Liver (tissue), 3 donors: Measurements from ENCODE around the gene STC2.

ENCODE experiments used
- EGR1 ChIP-seq, 2 donors: IDR thresholded peaks; 2 replicates each; pipeline ENCODE4 v1.6.1; 2016 to 2018; ENCODE audit warnings: antibody characterized with exemption in 2 of 2, low read depth in 2 of 2
- FOXA1 ChIP-seq: IDR thresholded peaks from 2 replicates; pipeline ENCODE4 v1.6.1; 2016; ENCODE audit warnings: antibody characterized with exemption
- GABPA ChIP-seq, 2 donors: IDR thresholded peaks in 1 of 2; conservative IDR thresholded peaks in 1 of 2; 2 replicates each; pipeline ENCODE4 v1.6.1; 2016; ENCODE audit warnings: antibody characterized with exemption in 2 of 2, mild to moderate bottlenecking in 1 of 2, moderate library complexity in 1 of 2
- HNF4G ChIP-seq: IDR thresholded peaks from 2 replicates; pipeline ENCODE4 v1.6.1; 2016; ENCODE audit warnings: antibody characterized with exemption
- JUND ChIP-seq, 2 donors: IDR thresholded peaks; 2 replicates each; pipeline ENCODE4 v1.6.1; 2016; ENCODE audit warnings: antibody characterized with exemption in 2 of 2
- RXRA ChIP-seq, 2 donors: IDR thresholded peaks; 2 replicates each; pipeline ENCODE4 v1.6.1; 2017 to 2018; ENCODE audit warnings: antibody characterized with exemption in 2 of 2, mild to moderate bottlenecking in 1 of 2
- SP1 ChIP-seq: IDR thresholded peaks from 2 replicates; pipeline ENCODE4 v1.6.1; 2018; ENCODE audit warnings: antibody characterized with exemption, mild to moderate bottlenecking
- TAF1 ChIP-seq: conservative IDR thresholded peaks from 2 replicates; pipeline ENCODE4 v1.6.1; 2016; ENCODE audit warnings: antibody characterized with exemption, mild to moderate bottlenecking
- YY1 ChIP-seq: IDR thresholded peaks from 2 replicates; pipeline ENCODE4 v1.6.1; 2016; ENCODE audit warnings: antibody characterized with exemption, mild to moderate bottlenecking
- TF ChIP-seq, protein P1 (sequence below): fragments of 150-350 bp; IDR thresholded peaks from 2 replicates; pipeline ENCODE4 v1.5.1; 2017; ENCODE audit warnings: improper control_type of control experiment, low read depth, low read length; ENCODE audit not compliant: missing input control
- TF ChIP-seq, protein P2 (sequence below): IDR thresholded peaks from 2 replicates; pipeline ENCODE4 v1.6.1; 2016; ENCODE audit warnings: antibody characterized with exemption, mild to moderate bottlenecking
- TF ChIP-seq, protein P3 (sequence below): IDR thresholded peaks from 2 replicates; pipeline ENCODE4 v1.6.1; 2016; ENCODE audit warnings: antibody characterized with exemption
- donor health status: healthy.
- donor health status: healthy.

DNA sequence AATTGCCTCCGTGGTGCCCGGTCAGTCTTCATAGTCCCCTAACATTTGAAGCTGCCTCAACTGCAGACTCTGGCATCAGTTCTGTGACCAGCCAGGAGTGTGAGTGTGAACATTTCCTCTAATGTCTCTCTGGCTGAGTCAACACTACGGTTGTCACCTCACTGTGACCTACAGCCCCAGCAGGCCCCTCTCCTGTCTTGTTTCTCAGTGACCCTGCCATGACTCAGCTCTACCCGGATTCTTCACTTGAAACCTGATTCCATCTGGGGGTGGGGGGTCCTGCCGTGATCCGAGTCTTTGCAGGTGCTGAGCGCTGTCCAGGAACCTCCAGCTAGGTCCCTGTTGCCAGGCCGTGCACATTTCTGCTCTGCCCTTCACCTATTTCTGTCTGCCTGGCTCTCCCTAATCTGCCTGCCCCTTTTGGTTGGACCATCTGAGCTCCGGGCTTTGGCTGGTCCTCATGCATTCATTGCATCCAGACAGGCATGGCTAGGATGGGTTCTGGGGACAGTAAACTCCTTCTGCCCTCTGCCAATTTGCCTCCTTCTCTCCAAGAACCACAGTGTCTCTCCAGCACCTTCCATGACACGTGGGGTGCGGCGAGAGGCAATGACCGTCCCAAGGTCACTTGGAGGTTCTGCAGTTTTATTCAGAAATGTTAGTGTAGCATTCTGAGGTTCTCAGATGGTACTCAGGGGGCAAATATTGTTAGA is 24.2 kb downstream of the STC2 start:
- TF ChIP-seq, protein P1, sequence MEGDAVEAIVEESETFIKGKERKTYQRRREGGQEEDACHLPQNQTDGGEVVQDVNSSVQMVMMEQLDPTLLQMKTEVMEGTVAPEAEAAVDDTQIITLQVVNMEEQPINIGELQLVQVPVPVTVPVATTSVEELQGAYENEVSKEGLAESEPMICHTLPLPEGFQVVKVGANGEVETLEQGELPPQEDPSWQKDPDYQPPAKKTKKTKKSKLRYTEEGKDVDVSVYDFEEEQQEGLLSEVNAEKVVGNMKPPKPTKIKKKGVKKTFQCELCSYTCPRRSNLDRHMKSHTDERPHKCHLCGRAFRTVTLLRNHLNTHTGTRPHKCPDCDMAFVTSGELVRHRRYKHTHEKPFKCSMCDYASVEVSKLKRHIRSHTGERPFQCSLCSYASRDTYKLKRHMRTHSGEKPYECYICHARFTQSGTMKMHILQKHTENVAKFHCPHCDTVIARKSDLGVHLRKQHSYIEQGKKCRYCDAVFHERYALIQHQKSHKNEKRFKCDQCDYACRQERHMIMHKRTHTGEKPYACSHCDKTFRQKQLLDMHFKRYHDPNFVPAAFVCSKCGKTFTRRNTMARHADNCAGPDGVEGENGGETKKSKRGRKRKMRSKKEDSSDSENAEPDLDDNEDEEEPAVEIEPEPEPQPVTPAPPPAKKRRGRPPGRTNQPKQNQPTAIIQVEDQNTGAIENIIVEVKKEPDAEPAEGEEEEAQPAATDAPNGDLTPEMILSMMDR = no peak
- TF ChIP-seq HNF4G = no peak
- no peak for TF ChIP-seq GABPA (IDR thresholded peaks at IDR 0.05 in 1 of 2, conservative IDR thresholded peaks at IDR 0.05 in 1 of 2)
- TF ChIP-seq, protein P2, sequence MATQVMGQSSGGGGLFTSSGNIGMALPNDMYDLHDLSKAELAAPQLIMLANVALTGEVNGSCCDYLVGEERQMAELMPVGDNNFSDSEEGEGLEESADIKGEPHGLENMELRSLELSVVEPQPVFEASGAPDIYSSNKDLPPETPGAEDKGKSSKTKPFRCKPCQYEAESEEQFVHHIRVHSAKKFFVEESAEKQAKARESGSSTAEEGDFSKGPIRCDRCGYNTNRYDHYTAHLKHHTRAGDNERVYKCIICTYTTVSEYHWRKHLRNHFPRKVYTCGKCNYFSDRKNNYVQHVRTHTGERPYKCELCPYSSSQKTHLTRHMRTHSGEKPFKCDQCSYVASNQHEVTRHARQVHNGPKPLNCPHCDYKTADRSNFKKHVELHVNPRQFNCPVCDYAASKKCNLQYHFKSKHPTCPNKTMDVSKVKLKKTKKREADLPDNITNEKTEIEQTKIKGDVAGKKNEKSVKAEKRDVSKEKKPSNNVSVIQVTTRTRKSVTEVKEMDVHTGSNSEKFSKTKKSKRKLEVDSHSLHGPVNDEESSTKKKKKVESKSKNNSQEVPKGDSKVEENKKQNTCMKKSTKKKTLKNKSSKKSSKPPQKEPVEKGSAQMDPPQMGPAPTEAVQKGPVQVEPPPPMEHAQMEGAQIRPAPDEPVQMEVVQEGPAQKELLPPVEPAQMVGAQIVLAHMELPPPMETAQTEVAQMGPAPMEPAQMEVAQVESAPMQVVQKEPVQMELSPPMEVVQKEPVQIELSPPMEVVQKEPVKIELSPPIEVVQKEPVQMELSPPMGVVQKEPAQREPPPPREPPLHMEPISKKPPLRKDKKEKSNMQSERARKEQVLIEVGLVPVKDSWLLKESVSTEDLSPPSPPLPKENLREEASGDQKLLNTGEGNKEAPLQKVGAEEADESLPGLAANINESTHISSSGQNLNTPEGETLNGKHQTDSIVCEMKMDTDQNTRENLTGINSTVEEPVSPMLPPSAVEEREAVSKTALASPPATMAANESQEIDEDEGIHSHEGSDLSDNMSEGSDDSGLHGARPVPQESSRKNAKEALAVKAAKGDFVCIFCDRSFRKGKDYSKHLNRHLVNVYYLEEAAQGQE = no peak
- no peak for TF ChIP-seq TAF1
- no peak for TF ChIP-seq EGR1 (IDR thresholded peaks at IDR 0.05; ENCODE audit: low read depth in 2 of 2)
- no peak for TF ChIP-seq YY1
- TF ChIP-seq, protein P3, sequence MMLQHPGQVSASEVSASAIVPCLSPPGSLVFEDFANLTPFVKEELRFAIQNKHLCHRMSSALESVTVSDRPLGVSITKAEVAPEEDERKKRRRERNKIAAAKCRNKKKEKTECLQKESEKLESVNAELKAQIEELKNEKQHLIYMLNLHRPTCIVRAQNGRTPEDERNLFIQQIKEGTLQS = no peak
- no peak for TF ChIP-seq FOXA1
- TF ChIP-seq RXRA (IDR thresholded peaks at IDR 0.05) = no peak
- no peak for TF ChIP-seq SP1
- TF ChIP-seq JUND (IDR thresholded peaks at IDR 0.05) = no peak
